Liver (tissue), 9 donors: ENCODE measurements around the gene AUH. TPM values are rescaled to one million over a fixed set of nuclear protein-coding genes. Genes with fewer than 3 reads are reported as not detected.

Source experiments
- DNase-seq: peaks from one replicate; pipeline ENCODE4 v3.0.0-alpha.2; 2017; ENCODE audit warnings: low spot score
- H3K27ac ChIP-seq, 2 donors: one replicate each; pipeline ENCODE4 v1.7.0; 2013; ENCODE audit warnings: inconsistent platforms in 2 of 2, low read length in 2 of 2, control low read depth in 1 of 2, low read depth in 1 of 2, mild to moderate bottlenecking in 1 of 2
- H3K27me3 ChIP-seq, 4 donors: one replicate each; pipeline versions ENCODE4 v1.6.1 to v1.7.0; 2013; ENCODE audit warnings: low read length in 3 of 4, inconsistent platforms in 1 of 4, mild to moderate bottlenecking in 1 of 4, moderate library complexity in 1 of 4; ENCODE audit not compliant: control insufficient read depth in 4 of 4, insufficient read depth in 4 of 4
- H3K36me3 ChIP-seq, 4 donors: one replicate each; pipeline versions ENCODE4 v1.6.1 to v1.7.0; 2013; ENCODE audit warnings: low read length in 3 of 4, mild to moderate bottlenecking in 3 of 4, low read depth in 1 of 4, moderate library complexity in 1 of 4; ENCODE audit not compliant: control insufficient read depth in 4 of 4, insufficient read depth in 3 of 4
- H3K4me1 ChIP-seq, 4 donors: one replicate each; pipeline versions ENCODE4 v1.6.1 to v1.7.0; 2013; ENCODE audit warnings: low read length in 3 of 4, mild to moderate bottlenecking in 3 of 4, moderate library complexity in 1 of 4; ENCODE audit not compliant: control insufficient read depth in 4 of 4, insufficient read depth in 4 of 4
- H3K4me3 ChIP-seq, 3 donors: one replicate each; pipeline versions ENCODE4 v1.6.1 to v1.7.0; 2013; ENCODE audit warnings: low read length in 3 of 3, control low read depth in 1 of 3, low read depth in 1 of 3, mild to moderate bottlenecking in 1 of 3
- H3K9ac ChIP-seq, 2 donors: one replicate each; pipeline ENCODE4 v1.7.0; 2013; ENCODE audit warnings: low read length in 2 of 2, mild to moderate bottlenecking in 2 of 2, moderate library complexity in 2 of 2, control low read depth in 1 of 2, low read depth in 1 of 2
- H3K9me3 ChIP-seq, 4 donors: one replicate each; pipeline versions ENCODE4 v1.6.1 to v1.7.0; 2013; ENCODE audit warnings: low read length in 3 of 4; ENCODE audit not compliant: control insufficient read depth in 4 of 4
- FOXA1 ChIP-seq: IDR thresholded peaks from 2 replicates; pipeline ENCODE4 v1.6.1; 2016; ENCODE audit warnings: antibody characterized with exemption
- FOXA2 ChIP-seq: IDR thresholded peaks from 2 replicates; pipeline ENCODE4 v1.6.1; 2016; ENCODE audit warnings: antibody characterized with exemption
- GABPA ChIP-seq, 2 donors: IDR thresholded peaks in 1 of 2; conservative IDR thresholded peaks in 1 of 2; 2 replicates each; pipeline ENCODE4 v1.6.1; 2016; ENCODE audit warnings: antibody characterized with exemption in 2 of 2, mild to moderate bottlenecking in 1 of 2, moderate library complexity in 1 of 2
- HNF4A ChIP-seq, 2 donors: conservative IDR thresholded peaks; 2 replicates each; pipeline ENCODE4 v1.6.1; 2016; ENCODE audit warnings: antibody characterized with exemption in 2 of 2, mild to moderate bottlenecking in 2 of 2
- HNF4G ChIP-seq: IDR thresholded peaks from 2 replicates; pipeline ENCODE4 v1.6.1; 2016; ENCODE audit warnings: antibody characterized with exemption
- JUND ChIP-seq, 2 donors: IDR thresholded peaks; 2 replicates each; pipeline ENCODE4 v1.6.1; 2016; ENCODE audit warnings: antibody characterized with exemption in 2 of 2
- NR2F2 ChIP-seq: IDR thresholded peaks from 2 replicates; pipeline ENCODE4 v1.6.1; 2016; ENCODE audit warnings: antibody characterized with exemption
- RAD21 ChIP-seq, 2 donors: IDR thresholded peaks; 2 replicates each; pipeline ENCODE4 v1.6.1; 2016; ENCODE audit warnings: antibody characterized with exemption in 2 of 2, mild to moderate bottlenecking in 2 of 2
- RXRA ChIP-seq, 2 donors: IDR thresholded peaks; 2 replicates each; pipeline ENCODE4 v1.6.1; 2017 to 2018; ENCODE audit warnings: antibody characterized with exemption in 2 of 2, mild to moderate bottlenecking in 1 of 2
- SP1 ChIP-seq: IDR thresholded peaks from 2 replicates; pipeline ENCODE4 v1.6.1; 2018; ENCODE audit warnings: antibody characterized with exemption, mild to moderate bottlenecking
- TAF1 ChIP-seq: conservative IDR thresholded peaks from 2 replicates; pipeline ENCODE4 v1.6.1; 2016; ENCODE audit warnings: antibody characterized with exemption, mild to moderate bottlenecking
- WGBS: extraction: QIAGEN DNeasy Blood & Tissue Kit; methylation state at CpG from one replicate; pipeline ENCODE4 v1.1.7; 2013; 5-methylcytosine and 5-hydroxymethylcytosine counted together
- polyA plus RNA-seq, 2 donors: library from polyadenylated mRNA; stranded (reverse) in 1 of 2; unstranded in 1 of 2; fragments of 200-250 nt in 1 of 2; fragments of >200 nt in 1 of 2; fragmentation: Nextera tagmentation in 1 of 2; extraction: Ambion mirVana in 1 of 2; gene quantifications; one replicate each; pipeline versions ENCODE4 v1.2.1 to v1.2.3, GENCODE V29; 2013 to 2015
- total RNA-seq, 2 donors: library from RNA; depleted of rRNA; stranded (reverse); fragments of >200 nt; gene quantifications; one replicate each; pipeline ENCODE4 v1.2.3, GENCODE V29; 2014
- TF ChIP-seq, protein P1 (sequence below): IDR thresholded peaks from 2 replicates; pipeline ENCODE4 v1.6.1; 2016; ENCODE audit warnings: antibody characterized with exemption, mild to moderate bottlenecking
- TF ChIP-seq, protein P2 (sequence below): IDR thresholded peaks from 2 replicates; pipeline ENCODE4 v1.6.1; 2016; ENCODE audit warnings: antibody characterized with exemption
- TF ChIP-seq, protein P3 (sequence below): IDR thresholded peaks from 2 replicates; pipeline ENCODE4 v1.6.1; 2016; ENCODE audit warnings: antibody characterized with exemption
- donor health status: healthy.
- donor health status: healthy.
- donor health status: healthy.
- donor health status: healthy.
- donor health status: healthy.

Gene AUH
- total and polyA plus RNA-seq, 4 donors = 12.1 to 30.0 (median 24.9) TPM

DNA sequence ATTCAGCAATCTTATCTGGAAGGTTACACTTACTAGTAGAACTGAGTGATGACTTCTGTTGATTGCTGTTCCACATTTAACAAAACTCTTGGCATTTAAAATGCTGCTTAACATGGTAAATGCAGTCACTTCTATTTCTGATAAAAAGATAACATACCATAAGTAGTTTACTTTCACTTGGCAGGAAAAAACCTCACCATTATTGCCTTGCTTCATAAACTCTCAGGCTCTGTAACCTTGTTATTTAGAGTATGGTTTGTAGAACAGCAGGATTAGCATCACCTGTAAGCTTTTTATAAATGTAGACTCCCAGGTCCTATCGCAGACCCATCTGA is 55.5 kb downstream of the AUH start:
- Histone ChIP-seq H3K9ac (no peak overlapping the region), H3K36me3 (peaks cover 0 to 3% (median 0%) of the 10 kb centered on the region in 4 donors), H3K4me1 (no peaks in the 10 kb centered on the region), H3K9me3 (no peaks in the 10 kb centered on the region), H3K4me3 (no peak overlapping the region), H3K27me3 (no peaks in the 10 kb centered on the region), H3K27ac (no peak overlapping the region)
- TF ChIP-seq HNF4A (conservative IDR thresholded peaks at IDR 0.05) (no peak), NR2F2 (no peak)
- TF ChIP-seq, protein P1, sequence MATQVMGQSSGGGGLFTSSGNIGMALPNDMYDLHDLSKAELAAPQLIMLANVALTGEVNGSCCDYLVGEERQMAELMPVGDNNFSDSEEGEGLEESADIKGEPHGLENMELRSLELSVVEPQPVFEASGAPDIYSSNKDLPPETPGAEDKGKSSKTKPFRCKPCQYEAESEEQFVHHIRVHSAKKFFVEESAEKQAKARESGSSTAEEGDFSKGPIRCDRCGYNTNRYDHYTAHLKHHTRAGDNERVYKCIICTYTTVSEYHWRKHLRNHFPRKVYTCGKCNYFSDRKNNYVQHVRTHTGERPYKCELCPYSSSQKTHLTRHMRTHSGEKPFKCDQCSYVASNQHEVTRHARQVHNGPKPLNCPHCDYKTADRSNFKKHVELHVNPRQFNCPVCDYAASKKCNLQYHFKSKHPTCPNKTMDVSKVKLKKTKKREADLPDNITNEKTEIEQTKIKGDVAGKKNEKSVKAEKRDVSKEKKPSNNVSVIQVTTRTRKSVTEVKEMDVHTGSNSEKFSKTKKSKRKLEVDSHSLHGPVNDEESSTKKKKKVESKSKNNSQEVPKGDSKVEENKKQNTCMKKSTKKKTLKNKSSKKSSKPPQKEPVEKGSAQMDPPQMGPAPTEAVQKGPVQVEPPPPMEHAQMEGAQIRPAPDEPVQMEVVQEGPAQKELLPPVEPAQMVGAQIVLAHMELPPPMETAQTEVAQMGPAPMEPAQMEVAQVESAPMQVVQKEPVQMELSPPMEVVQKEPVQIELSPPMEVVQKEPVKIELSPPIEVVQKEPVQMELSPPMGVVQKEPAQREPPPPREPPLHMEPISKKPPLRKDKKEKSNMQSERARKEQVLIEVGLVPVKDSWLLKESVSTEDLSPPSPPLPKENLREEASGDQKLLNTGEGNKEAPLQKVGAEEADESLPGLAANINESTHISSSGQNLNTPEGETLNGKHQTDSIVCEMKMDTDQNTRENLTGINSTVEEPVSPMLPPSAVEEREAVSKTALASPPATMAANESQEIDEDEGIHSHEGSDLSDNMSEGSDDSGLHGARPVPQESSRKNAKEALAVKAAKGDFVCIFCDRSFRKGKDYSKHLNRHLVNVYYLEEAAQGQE = no peak
- 97% methylated on average over 1 of the region's 1 CpG for WGBS
- no peak for DNase-seq

DNA sequence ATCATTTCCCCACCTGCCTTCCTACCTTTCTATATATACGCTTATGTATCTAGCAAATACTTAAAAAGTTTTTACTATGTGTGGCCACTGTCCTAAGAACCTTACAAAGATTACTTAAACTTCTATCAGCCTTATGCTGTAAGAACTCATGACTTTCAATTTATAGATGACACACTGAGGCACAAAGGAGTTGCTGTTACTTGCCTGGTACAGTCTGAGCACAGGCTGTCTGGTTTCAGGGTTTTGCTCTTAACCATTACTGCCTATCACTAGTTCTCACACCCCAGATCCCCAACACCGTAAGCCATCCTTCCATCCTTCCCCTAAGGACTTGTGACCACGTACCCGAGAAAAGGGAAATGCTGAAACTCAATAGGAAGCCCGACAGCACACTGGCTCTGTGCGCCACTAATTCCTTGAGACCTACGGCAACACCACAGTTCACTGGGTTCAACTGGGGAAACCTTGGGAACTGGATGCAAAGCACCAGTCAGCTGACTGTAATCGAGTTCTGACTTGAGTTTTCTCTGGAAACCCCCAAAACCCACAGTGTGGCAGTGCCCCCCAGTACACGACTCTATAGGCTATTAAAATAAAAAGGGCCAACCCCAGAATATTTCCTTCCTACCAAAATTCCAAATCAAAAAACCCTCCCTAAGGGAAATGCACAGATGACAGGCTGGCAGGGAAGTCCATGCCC is 56.0 kb downstream of the AUH start:
- DNase-seq = no peak
- Histone ChIP-seq H3K4me3 (no peak overlapping the region), H3K9ac (no peak overlapping the region), H3K36me3 (peaks cover 0 to 3% (median 0%) of the 10 kb centered on the region in 4 donors), H3K27me3 (no peaks in the 10 kb centered on the region), H3K4me1 (no peaks in the 10 kb centered on the region), H3K27ac (no peak overlapping the region), H3K9me3 (no peaks in the 10 kb centered on the region)
- WGBS = 91% methylated on average over 9 of the region's 9 CpGs
- no peak for TF ChIP-seq RXRA (IDR thresholded peaks at IDR 0.05)
- no peak for TF ChIP-seq NR2F2

DNA sequence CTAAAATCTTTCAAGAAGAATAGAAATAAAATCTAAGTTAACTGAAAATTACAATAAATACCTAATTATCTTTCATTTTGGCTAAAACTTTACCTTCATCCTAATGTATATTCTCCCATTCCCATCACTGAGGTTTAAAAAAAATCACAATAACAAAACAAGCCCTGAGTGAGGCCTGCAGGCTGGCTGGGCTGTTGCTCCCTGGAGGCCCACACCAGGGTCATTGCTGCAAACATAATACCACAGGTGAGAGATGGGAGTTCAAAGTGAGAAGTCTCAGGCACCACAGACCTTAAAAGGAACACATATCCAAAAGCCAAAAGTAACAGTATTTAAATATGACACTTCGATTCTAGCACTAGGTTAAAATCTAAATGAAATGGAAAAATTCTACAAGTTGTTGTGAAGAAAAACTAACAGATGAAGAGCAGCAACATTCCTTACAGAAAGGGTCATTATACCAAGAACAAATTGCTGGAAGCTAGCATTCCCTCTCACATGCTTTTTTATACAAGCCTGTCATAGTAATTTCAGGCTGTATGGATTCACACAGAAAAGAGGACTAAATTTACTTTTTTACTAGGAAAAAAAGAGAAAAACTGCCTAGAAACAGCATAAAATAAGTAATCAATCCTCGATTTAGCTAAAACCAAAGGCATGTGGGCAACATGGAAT is 57.8 kb downstream of the AUH start:
- Histone ChIP-seq H3K27ac (no peak overlapping the region), H3K9ac (no peak overlapping the region), H3K36me3 (peaks cover 0 to 3% (median 0%) of the 10 kb centered on the region in 4 donors), H3K9me3 (no peaks in the 10 kb centered on the region), H3K4me3 (no peak overlapping the region), H3K4me1 (no peaks in the 10 kb centered on the region), H3K27me3 (no peaks in the 10 kb centered on the region)
- no peak for TF ChIP-seq JUND (IDR thresholded peaks at IDR 0.05)
- no peak for TF ChIP-seq FOXA2
- TF ChIP-seq RAD21 (IDR thresholded peaks at IDR 0.05) = no peak
- no peak for TF ChIP-seq SP1
- no peak for TF ChIP-seq TAF1
- TF ChIP-seq RXRA (IDR thresholded peaks at IDR 0.05) = no peak
- TF ChIP-seq, protein P2, sequence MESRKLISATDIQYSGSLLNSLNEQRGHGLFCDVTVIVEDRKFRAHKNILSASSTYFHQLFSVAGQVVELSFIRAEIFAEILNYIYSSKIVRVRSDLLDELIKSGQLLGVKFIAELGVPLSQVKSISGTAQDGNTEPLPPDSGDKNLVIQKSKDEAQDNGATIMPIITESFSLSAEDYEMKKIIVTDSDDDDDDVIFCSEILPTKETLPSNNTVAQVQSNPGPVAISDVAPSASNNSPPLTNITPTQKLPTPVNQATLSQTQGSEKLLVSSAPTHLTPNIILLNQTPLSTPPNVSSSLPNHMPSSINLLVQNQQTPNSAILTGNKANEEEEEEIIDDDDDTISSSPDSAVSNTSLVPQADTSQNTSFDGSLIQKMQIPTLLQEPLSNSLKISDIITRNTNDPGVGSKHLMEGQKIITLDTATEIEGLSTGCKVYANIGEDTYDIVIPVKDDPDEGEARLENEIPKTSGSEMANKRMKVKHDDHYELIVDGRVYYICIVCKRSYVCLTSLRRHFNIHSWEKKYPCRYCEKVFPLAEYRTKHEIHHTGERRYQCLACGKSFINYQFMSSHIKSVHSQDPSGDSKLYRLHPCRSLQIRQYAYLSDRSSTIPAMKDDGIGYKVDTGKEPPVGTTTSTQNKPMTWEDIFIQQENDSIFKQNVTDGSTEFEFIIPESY = no peak
- no peak for TF ChIP-seq GABPA (IDR thresholded peaks at IDR 0.05 in 1 of 2, conservative IDR thresholded peaks at IDR 0.05 in 1 of 2)
- no peak for TF ChIP-seq FOXA1
- TF ChIP-seq HNF4G = no peak
- no peak for TF ChIP-seq NR2F2
- TF ChIP-seq, protein P3, sequence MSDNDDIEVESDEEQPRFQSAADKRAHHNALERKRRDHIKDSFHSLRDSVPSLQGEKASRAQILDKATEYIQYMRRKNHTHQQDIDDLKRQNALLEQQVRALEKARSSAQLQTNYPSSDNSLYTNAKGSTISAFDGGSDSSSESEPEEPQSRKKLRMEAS = no peak
- DNase-seq = no peak
- WGBS = 96% methylated on average over 2 of the region's 2 CpGs
